A549 (cell line): ENCODE results near the gene LUZP1.

ENCODE experiments used
- CHD2 ChIP-seq: fragments of 150-350 bp; IDR thresholded peaks from 2 replicates; pipeline ENCODE4 v1.6.1; 2014; ENCODE audit warnings: low read length; ENCODE audit not compliant: partially characterized antibody
- CTCF ChIP-seq: fragments of >200 bp; sonication (Bioruptor Twin); formaldehyde crosslinking; IDR thresholded peaks from 3 replicates; pipeline ENCODE4 v1.5.1; 2016
- E2F6 ChIP-seq: IDR thresholded peaks from 2 replicates; pipeline ENCODE4 v1.6.1; 2012; ENCODE audit warnings: low read depth, borderline replicate concordance
- HOXB5 ChIP-seq: fragments of 250-450 bp; sonication (Bioruptor Pico); IDR thresholded peaks from 2 replicates; pipeline ENCODE4 v1.5.0; 2020; ENCODE audit warnings: mild to moderate bottlenecking, moderate library complexity
- JUN ChIP-seq, 2 experiments: fragments of >200 bp; sonication (Bioruptor Twin); formaldehyde crosslinking; IDR thresholded peaks; 2 replicates in 1 of 2; 3 replicates in 1 of 2; pipeline ENCODE4 v1.6.1; 2016 to 2017
- JUNB ChIP-seq: fragments of >200 bp; sonication (Bioruptor Twin); formaldehyde crosslinking; IDR thresholded peaks from 2 replicates; pipeline ENCODE4 v1.6.1; 2016
- RAD21 ChIP-seq, 2 experiments: fragments of >200 bp in 1 of 2; sonication (Bioruptor Twin) in 1 of 2; formaldehyde crosslinking in 1 of 2; IDR thresholded peaks in 1 of 2; conservative IDR thresholded peaks in 1 of 2; 2 replicates in 1 of 2; 3 replicates in 1 of 2; pipeline ENCODE4 v1.6.1; 2012 to 2018; ENCODE audit warnings: inconsistent platforms in 1 of 2
- SMC3 ChIP-seq: fragments of >200 bp; sonication (Bioruptor Twin); formaldehyde crosslinking; IDR thresholded peaks from 3 replicates; pipeline ENCODE4 v1.6.1; 2018; ENCODE audit warnings: inconsistent platforms
- TP53 ChIP-seq: fragments of 250-450 bp; sonication (Bioruptor Pico); IDR thresholded peaks from 2 replicates; pipeline ENCODE4 v1.5.0; 2021; ENCODE audit warnings: mild to moderate bottlenecking, moderate library complexity
- ZNF302 ChIP-seq: fragments of 250-450 bp; sonication (Bioruptor Pico); IDR thresholded peaks from 2 replicates; pipeline ENCODE4 v1.9.0; 2021; ENCODE audit warnings: inconsistent platforms, mild to moderate bottlenecking, moderate library complexity

GRCh38 chr1:23215751-23216449 is 47.2 kb upstream of the LUZP1 start:
- TF ChIP-seq CTCF (no peak), ZNF302 (CRISPR knock-in tag) (no peak), RAD21 (conservative IDR thresholded peaks at IDR 0.05 in 1 of 2, IDR thresholded peaks at IDR 0.05 in 1 of 2) (0 out of 5 replicates have a peak, but pooled peaks of 1 of the 2 experiments have one; percentile 17), JUNB (no peak), E2F6 (no peak), SMC3 (no peak), TP53 (no peak), HOXB5 (CRISPR knock-in tag) (no peak), JUN (IDR thresholded peaks at IDR 0.05) (no peak), CHD2 (no peak)
